HG02970 (cell line): ENCODE data around the gene NTM.

Experiments used
- ATAC-seq: cut with Tn5 transposase; IDR thresholded peaks from one replicate; pipeline ENCODE4 v1.9.1; 2021; ENCODE audit warnings: mild to moderate bottlenecking, moderate library complexity, moderate number of reproducible peaks; ENCODE audit not compliant: unreplicated experiment, low FRiP score

Gene NTM

GRCh38 chr11:131372234-131372962 is 2.0 kb downstream of the NTM start:
- no peak for ATAC-seq

- no peak for ATAC-seq
Observed at GRCh38 chr11:131373095-131373725, 2.8 kb downstream of the NTM start.

GRCh38 chr11:131373756-131374155 is 3.3 kb downstream of the NTM start:
- no peak for ATAC-seq

GRCh38 chr11:131375421-131375820 is 5.0 kb downstream of the NTM start:
- no peak for ATAC-seq

GRCh38 chr11:131375915-131376314 is 5.5 kb downstream of the NTM start:
- no peak for ATAC-seq

GRCh38 chr11:131378931-131379330 is 8.5 kb downstream of the NTM start:
- no peak for ATAC-seq

- no peak for ATAC-seq
Observed at GRCh38 chr11:131385763-131386390, 15.5 kb downstream of the NTM start.

- ATAC-seq = no peak
Observed at GRCh38 chr11:131386408-131386807, 16.0 kb downstream of the NTM start.

GRCh38 chr11:131388030-131388429 is 17.6 kb downstream of the NTM start:
- ATAC-seq = no peak

- no peak for ATAC-seq
Observed at GRCh38 chr11:131389582-131389981, 19.2 kb downstream of the NTM start.

- ATAC-seq = no peak
Observed at GRCh38 chr11:131391176-131391575, 20.8 kb downstream of the NTM start.

- ATAC-seq = no peak
Observed at GRCh38 chr11:131392528-131393255, 22.3 kb downstream of the NTM start.

- ATAC-seq = no peak
Observed at GRCh38 chr11:131393691-131394090, 23.3 kb downstream of the NTM start.

GRCh38 chr11:131397675-131398074 is 27.3 kb downstream of the NTM start:
- ATAC-seq = no peak

- no peak for ATAC-seq
Observed at GRCh38 chr11:131402040-131402439, 31.6 kb downstream of the NTM start.

GRCh38 chr11:131404010-131404409 is 33.6 kb downstream of the NTM start:
- no peak for ATAC-seq

- ATAC-seq = no peak
Observed at GRCh38 chr11:131408025-131408640, 37.7 kb downstream of the NTM start.

GRCh38 chr11:131409345-131409744 is 38.9 kb downstream of the NTM start:
- ATAC-seq = no peak

GRCh38 chr11:131411636-131412035 is 41.2 kb downstream of the NTM start:
- ATAC-seq = no peak

- no peak for ATAC-seq
Observed at GRCh38 chr11:131412061-131412460, 41.6 kb downstream of the NTM start.

GRCh38 chr11:131413217-131413616 is 42.8 kb downstream of the NTM start:
- no peak for ATAC-seq
